Fibroblast of lung (primary cell): Measurements from ENCODE around the gene LRRC53. TPM values are rescaled to one million over a fixed set of nuclear protein-coding genes. Genes with fewer than 3 reads are reported as not detected.

Experiments
- DNase-seq, 2 donors: peaks; one replicate each; pipeline versions ENCODE4 v3.0.0 to v3.0.0-alpha.2; 2010; ENCODE audit warnings: low read depth in 2 of 2
- H2AFZ ChIP-seq: 2 replicates; pipeline ENCODE4 v1.5.1; 2012; ENCODE audit warnings: low read length, control low read depth, inconsistent platforms
- H3K27ac ChIP-seq: 2 replicates; pipeline ENCODE4 v1.5.1; 2011; ENCODE audit warnings: low read length, control low read depth; ENCODE audit not compliant: insufficient read depth
- H3K27me3 ChIP-seq: 2 replicates; pipeline ENCODE4 v1.5.1; 2011; ENCODE audit warnings: mild to moderate bottlenecking, low read length; ENCODE audit not compliant: control insufficient read depth, insufficient read depth
- H3K36me3 ChIP-seq: 2 replicates; pipeline ENCODE4 v1.5.1; 2011; ENCODE audit warnings: low read length; ENCODE audit not compliant: control insufficient read depth, insufficient read depth
- H3K4me1 ChIP-seq: 2 replicates; pipeline ENCODE4 v1.5.1; 2011; ENCODE audit warnings: low read length; ENCODE audit not compliant: control insufficient read depth, insufficient read depth; ENCODE audit errors: extremely low read depth
- H3K4me2 ChIP-seq: 2 replicates; pipeline ENCODE4 v1.5.1; 2011; ENCODE audit warnings: low read length, control low read depth; ENCODE audit not compliant: insufficient read depth; ENCODE audit errors: extremely low read depth
- H3K4me3 ChIP-seq, 4 experiments: fragments of 200-600 bp in 1 of 4; sonication (generic) in 1 of 4; replicated peaks in 1 of 4; 2 replicates each; pipeline ENCODE4 v1.5.1; 2011 to 2016; ENCODE audit warnings: low read length in 4 of 4, low read depth in 3 of 4, mild to moderate bottlenecking in 3 of 4, control low read depth in 2 of 4, inconsistent platforms in 1 of 4, mixed read lengths in 1 of 4; ENCODE audit not compliant: insufficient read depth in 1 of 4; ENCODE audit errors: control extremely low read depth in 1 of 4
- H3K79me2 ChIP-seq: 2 replicates; pipeline ENCODE4 v1.5.1; 2012; ENCODE audit warnings: mild to moderate bottlenecking, low read length, inconsistent platforms; ENCODE audit not compliant: control insufficient read depth, insufficient read depth
- H3K9ac ChIP-seq: 2 replicates; pipeline ENCODE4 v1.5.1; 2011; ENCODE audit warnings: mild to moderate bottlenecking, low read length, control low read depth; ENCODE audit not compliant: insufficient read depth
- H3K9me3 ChIP-seq: 2 replicates; pipeline ENCODE4 v1.5.1; 2012; ENCODE audit warnings: low read depth, low read length; ENCODE audit not compliant: control insufficient read depth, insufficient read depth
- H4K20me1 ChIP-seq: 2 replicates; pipeline ENCODE4 v1.5.1; 2011; ENCODE audit warnings: low read length; ENCODE audit not compliant: control insufficient read depth, insufficient read depth; ENCODE audit errors: extremely low read depth
- EZH2 ChIP-seq: IDR thresholded peaks from 2 replicates; pipeline ENCODE4 v1.5.1; 2012; ENCODE audit warnings: low read length, control low read depth, mild to moderate bottlenecking; ENCODE audit errors: missing control alignments
- polyA plus RNA-seq, 2 donors: library from polyadenylated mRNA; depleted of rRNA in 1 of 2; stranded (reverse) in 1 of 2; unstranded in 1 of 2; fragments of >200 nt; gene quantifications; 2 replicates each; pipeline ENCODE4 v1.2.1, GENCODE V29; 2011 to 2012; ENCODE audit warnings: missing spikeins in 1 of 2
- total RNA-seq: library from RNA; depleted of rRNA; stranded (reverse); fragments of >200 nt; gene quantifications from 2 replicates; pipeline ENCODE4 v1.2.1, GENCODE V29; 2014
- TF ChIP-seq, protein P1 (sequence below), 2 donors: IDR thresholded peaks in 1 of 2; conservative IDR thresholded peaks in 1 of 2; 1 replicate in 1 of 2; 2 replicates in 1 of 2; pipeline ENCODE4 v1.5.1; 2011 to 2012; ENCODE audit warnings: low read length in 2 of 2, control low read depth in 1 of 2, inconsistent platforms in 1 of 2, low read depth in 1 of 2, mild to moderate bottlenecking in 1 of 2

Gene LRRC53
- total and polyA plus RNA-seq, 2 donors (not counting 1 experiment from before 2014, with no cell fraction given): not detected

DNA sequence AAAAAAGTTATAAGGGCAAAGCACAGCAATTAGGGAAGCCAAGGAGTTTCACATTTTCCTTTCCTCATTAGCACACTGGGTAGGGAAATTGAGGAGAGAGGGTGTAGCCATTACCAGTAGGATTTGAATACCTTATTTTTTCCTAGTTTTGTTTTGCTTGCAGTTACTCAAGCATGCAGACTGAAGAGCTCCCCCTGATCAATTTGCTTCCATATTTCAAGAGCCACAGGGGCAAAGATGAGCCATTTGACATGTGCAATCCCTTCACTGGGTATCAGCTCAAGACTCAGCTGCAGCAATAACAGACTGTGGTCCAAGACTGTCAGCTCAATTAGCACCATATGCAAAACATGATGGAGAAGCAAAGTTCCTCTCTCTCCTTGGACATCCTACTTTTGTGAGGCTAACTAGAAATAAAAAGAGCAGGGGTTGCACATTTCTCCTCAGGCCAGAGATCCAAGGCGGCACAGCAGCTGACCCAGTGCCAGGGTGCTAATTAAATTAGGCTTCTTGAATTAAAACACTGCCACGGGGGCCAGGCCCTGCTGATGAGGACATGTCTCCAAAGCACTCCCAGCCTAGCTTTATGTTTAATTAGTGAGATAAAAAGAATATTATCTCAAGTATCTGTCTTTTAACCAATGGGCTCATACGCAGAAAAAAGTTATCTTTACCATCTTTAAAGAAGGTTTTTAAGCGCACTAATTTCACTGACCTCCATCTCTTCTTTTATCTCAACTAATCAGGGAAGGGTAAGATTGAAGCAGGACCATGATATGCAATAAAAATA is 36.7 kb upstream of the LRRC53 start:
- Histone ChIP-seq H3K79me2 (no peaks in the 10 kb centered on the region), H2AFZ (no peak overlapping the region), H3K9ac (no peak overlapping the region), H3K27ac (no peak overlapping the region), H3K9me3 (no peaks in the 10 kb centered on the region), H4K20me1 (no peaks in the 10 kb centered on the region), H3K36me3 (no peaks in the 10 kb centered on the region), H3K4me1 (no peaks in the 10 kb centered on the region), H3K27me3 (no peaks in the 10 kb centered on the region), H3K4me3 (no peak overlapping the region), H3K4me2 (no peak overlapping the region)
- DNase-seq: no peak
- TF ChIP-seq EZH2: no peak
- TF ChIP-seq, protein P1, sequence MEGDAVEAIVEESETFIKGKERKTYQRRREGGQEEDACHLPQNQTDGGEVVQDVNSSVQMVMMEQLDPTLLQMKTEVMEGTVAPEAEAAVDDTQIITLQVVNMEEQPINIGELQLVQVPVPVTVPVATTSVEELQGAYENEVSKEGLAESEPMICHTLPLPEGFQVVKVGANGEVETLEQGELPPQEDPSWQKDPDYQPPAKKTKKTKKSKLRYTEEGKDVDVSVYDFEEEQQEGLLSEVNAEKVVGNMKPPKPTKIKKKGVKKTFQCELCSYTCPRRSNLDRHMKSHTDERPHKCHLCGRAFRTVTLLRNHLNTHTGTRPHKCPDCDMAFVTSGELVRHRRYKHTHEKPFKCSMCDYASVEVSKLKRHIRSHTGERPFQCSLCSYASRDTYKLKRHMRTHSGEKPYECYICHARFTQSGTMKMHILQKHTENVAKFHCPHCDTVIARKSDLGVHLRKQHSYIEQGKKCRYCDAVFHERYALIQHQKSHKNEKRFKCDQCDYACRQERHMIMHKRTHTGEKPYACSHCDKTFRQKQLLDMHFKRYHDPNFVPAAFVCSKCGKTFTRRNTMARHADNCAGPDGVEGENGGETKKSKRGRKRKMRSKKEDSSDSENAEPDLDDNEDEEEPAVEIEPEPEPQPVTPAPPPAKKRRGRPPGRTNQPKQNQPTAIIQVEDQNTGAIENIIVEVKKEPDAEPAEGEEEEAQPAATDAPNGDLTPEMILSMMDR (conservative IDR thresholded peaks at IDR 0.05 in 1 of 2, IDR thresholded peaks at IDR 0.05 in 1 of 2; ENCODE audit: low read depth in 1 of 2, low read length in 2 of 2): no peak

DNA sequence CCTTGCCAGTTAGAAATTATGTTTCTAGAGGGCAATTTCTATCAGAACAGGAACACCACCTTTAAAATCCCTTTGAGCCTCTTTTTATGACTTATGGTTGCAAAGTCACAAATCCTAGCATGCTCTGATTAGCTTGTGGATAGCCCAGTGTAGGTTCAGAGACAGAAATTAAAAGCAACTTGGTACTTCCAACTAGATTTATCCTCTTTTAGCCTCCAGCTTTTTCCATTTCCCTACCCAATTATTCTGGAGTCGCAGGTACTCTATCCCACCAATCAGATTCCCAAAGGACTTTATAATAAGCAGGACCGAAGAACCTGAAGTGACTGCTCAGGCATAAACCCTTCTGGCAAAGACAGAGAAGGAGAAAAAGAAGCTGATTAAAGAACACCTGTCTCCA is 33.4 kb upstream of the LRRC53 start:
- TF ChIP-seq, protein P1 (conservative IDR thresholded peaks at IDR 0.05 in 1 of 2, IDR thresholded peaks at IDR 0.05 in 1 of 2; ENCODE audit: low read depth in 1 of 2, low read length in 2 of 2): no peak
- no peak for TF ChIP-seq EZH2
- H3K79me2 ChIP-seq: no peaks in the 10 kb centered on the region

DNA sequence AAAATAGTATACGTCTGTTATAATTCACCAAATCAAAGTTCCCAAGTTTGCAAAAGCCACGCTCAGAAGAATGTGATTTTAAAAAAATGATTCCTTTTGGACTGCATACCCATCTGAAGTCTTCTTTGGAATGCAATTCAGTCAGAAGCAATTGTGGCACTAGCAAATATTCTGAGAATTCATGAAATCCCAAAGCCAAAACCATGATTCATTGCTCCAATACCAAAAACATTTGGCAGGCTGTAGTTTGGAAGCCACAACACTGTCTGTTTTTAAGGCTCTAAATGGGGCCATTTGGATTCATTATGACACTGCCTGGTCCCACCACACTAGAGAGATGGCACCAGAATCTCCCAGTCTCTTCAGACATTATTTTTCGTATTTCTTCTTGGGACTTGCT is 21.8 kb upstream of the LRRC53 start:
- TF ChIP-seq, protein P1 (conservative IDR thresholded peaks at IDR 0.05 in 1 of 2, IDR thresholded peaks at IDR 0.05 in 1 of 2; ENCODE audit: low read depth in 1 of 2, low read length in 2 of 2): no peak
- no peak for TF ChIP-seq EZH2
- no peak overlapping the region for H3K9ac ChIP-seq
- no peak overlapping the region for H2AFZ ChIP-seq
- H4K20me1 ChIP-seq: no peaks in the 10 kb centered on the region
- no peaks in the 10 kb centered on the region for H3K9me3 ChIP-seq
- no peaks in the 10 kb centered on the region for H3K79me2 ChIP-seq
- H3K4me2 ChIP-seq: no peak overlapping the region
- no peaks in the 10 kb centered on the region for H3K36me3 ChIP-seq
- no peaks in the 10 kb centered on the region for H3K27me3 ChIP-seq
- peak in 1 of 2 donors; percentile 91 for DNase-seq
- no peaks in the 10 kb centered on the region for H3K4me1 ChIP-seq
- no peak overlapping the region for H3K4me3 ChIP-seq
- no peak overlapping the region for H3K27ac ChIP-seq

More for the DNA sequence above, 33.4 kb upstream of the LRRC53 start:
- H4K20me1 ChIP-seq: no peaks in the 10 kb centered on the region
- H3K9ac ChIP-seq: no peak overlapping the region
- DNase-seq: no peak
- H3K9me3 ChIP-seq: no peaks in the 10 kb centered on the region
- H3K27ac ChIP-seq: no peak overlapping the region
- no peaks in the 10 kb centered on the region for H3K27me3 ChIP-seq
- H3K36me3 ChIP-seq: no peaks in the 10 kb centered on the region
- no peaks in the 10 kb centered on the region for H3K4me1 ChIP-seq
- no peak overlapping the region for H3K4me2 ChIP-seq
- no peak overlapping the region for H2AFZ ChIP-seq
- H3K4me3 ChIP-seq: no peak overlapping the region
